HEK293 (cell line): ENCODE results near the gene ZNF488.

Experiments used
- CTCF ChIA-PET: fragments of 350-600 bp; formaldehyde crosslinking; extraction: SDS; loops from one replicate; lab custom pipeline; 2021; ENCODE audit warnings: antibody characterized with exemption; lab: Yijun Ruan, JAX
- POLR2A ChIA-PET: fragments of 300-600 bp; formaldehyde crosslinking; extraction: SDS; loops from one replicate; lab custom pipeline; 2020; ENCODE audit warnings: antibody characterized with exemption, inconsistent platforms; lab: Yijun Ruan, JAX
- H3K27ac ChIP-seq: fragments of 200-500 bp; sonication (Bioruptor generic); 2 replicates; pipeline ENCODE4 v1.5.1; 2014; ENCODE audit warnings: low read depth, low read length, control low read depth, inconsistent platforms; ENCODE audit errors: extremely low read depth
- H3K36me3 ChIP-seq, 2 experiments: fragments of 200-500 bp in 1 of 2; sonication (Bioruptor generic) in 1 of 2; 1 replicate in 1 of 2; 2 replicates in 1 of 2; pipeline ENCODE4 v1.5.1; 2014 to 2017; ENCODE audit warnings: inconsistent platforms in 2 of 2, low read length in 2 of 2; ENCODE audit not compliant: control insufficient read depth in 2 of 2, insufficient read depth in 1 of 2
- H3K4me1 ChIP-seq: fragments of 200-500 bp; sonication (Bioruptor generic); 2 replicates; pipeline ENCODE4 v1.5.1; 2014; ENCODE audit warnings: mild to moderate bottlenecking, low read length, inconsistent platforms; ENCODE audit not compliant: control insufficient read depth, insufficient read depth
- H3K4me3 ChIP-seq: 2 replicates; pipeline ENCODE4 v1.5.1; 2011; ENCODE audit warnings: low read depth, mild to moderate bottlenecking, control low read depth, low read length, moderate library complexity
- H3K9me3 ChIP-seq: fragments of 200-500 bp; sonication (Bioruptor generic); 2 replicates; pipeline ENCODE4 v1.5.1; 2014; ENCODE audit warnings: low read depth, low read length, inconsistent platforms; ENCODE audit not compliant: control insufficient read depth, insufficient read depth
- GLI2 ChIP-seq: fragments of 450-650 bp; formaldehyde crosslinking; IDR thresholded peaks from 2 replicates; pipeline ENCODE4; 2017; ENCODE audit warnings: missing biosample characterization, missing genetic modification characterization, low read depth, borderline replicate concordance
- KLF10 ChIP-seq: fragments of 450-650 bp; IDR thresholded peaks from 2 replicates; pipeline ENCODE4 v1.5.1; 2018; ENCODE audit warnings: missing biosample characterization, mild to moderate bottlenecking, missing genetic modification characterization
- MZF1 ChIP-seq: fragments of 450-650 bp; formaldehyde crosslinking; IDR thresholded peaks from 2 replicates; pipeline ENCODE4 v1.5.1; 2017; ENCODE audit warnings: missing biosample characterization, missing genetic modification characterization, borderline replicate concordance
- RBAK ChIP-seq: fragments of 450-650 bp; formaldehyde crosslinking; IDR thresholded peaks from 2 replicates; pipeline ENCODE4 v1.5.1; 2016; ENCODE audit warnings: missing biosample characterization, missing genetic modification characterization
- TSHZ1 ChIP-seq: fragments of 450-650 bp; formaldehyde crosslinking; IDR thresholded peaks from 2 replicates; pipeline ENCODE4 v1.5.1; 2016; ENCODE audit warnings: missing biosample characterization, missing genetic modification characterization, borderline replicate concordance
- ZBTB21 ChIP-seq: fragments of 450-650 bp; formaldehyde crosslinking; IDR thresholded peaks from 2 replicates; pipeline ENCODE4 v1.5.1; 2017; ENCODE audit warnings: missing biosample characterization, missing genetic modification characterization
- ZBTB48 ChIP-seq: fragments of 450-650 bp; formaldehyde crosslinking; IDR thresholded peaks from 2 replicates; pipeline ENCODE4 v1.5.1; 2016; ENCODE audit warnings: missing biosample characterization, missing genetic modification characterization
- ZFP37 ChIP-seq: fragments of 450-650 bp; formaldehyde crosslinking; IDR thresholded peaks from 2 replicates; pipeline ENCODE4 v1.5.1; 2016; ENCODE audit warnings: missing biosample characterization, missing genetic modification characterization
- ZNF112 ChIP-seq: fragments of 450-650 bp; formaldehyde crosslinking; IDR thresholded peaks from 2 replicates; pipeline ENCODE4 v1.5.0; 2017; ENCODE audit warnings: missing biosample characterization, missing genetic modification characterization
- ZNF114 ChIP-seq: fragments of 450-650 bp; formaldehyde crosslinking; IDR thresholded peaks from 2 replicates; pipeline ENCODE4 v1.5.0; 2017; ENCODE audit warnings: missing biosample characterization, missing genetic modification characterization
- ZNF155 ChIP-seq: fragments of 450-650 bp; formaldehyde crosslinking; IDR thresholded peaks from 2 replicates; pipeline ENCODE4 v1.5.1; 2016; ENCODE audit warnings: missing biosample characterization, missing genetic modification characterization
- ZNF16 ChIP-seq: fragments of 450-650 bp; formaldehyde crosslinking; IDR thresholded peaks from 2 replicates; pipeline ENCODE4 v1.5.1; 2016; ENCODE audit warnings: low read depth, missing biosample characterization, missing genetic modification characterization
- ZNF221 ChIP-seq: fragments of 450-650 bp; formaldehyde crosslinking; IDR thresholded peaks from 2 replicates; pipeline ENCODE4 v1.5.1; 2017; ENCODE audit warnings: missing biosample characterization, missing genetic modification characterization, borderline replicate concordance
- ZNF23 ChIP-seq: fragments of 450-650 bp; formaldehyde crosslinking; IDR thresholded peaks from 2 replicates; pipeline ENCODE4 v1.5.1; 2016; ENCODE audit warnings: missing biosample characterization, missing genetic modification characterization, borderline replicate concordance
- ZNF24 ChIP-seq: fragments of 450-650 bp; formaldehyde crosslinking; IDR thresholded peaks from 2 replicates; pipeline ENCODE4 v1.5.1; 2016; ENCODE audit warnings: missing biosample characterization, missing genetic modification characterization
- ZNF350 ChIP-seq: fragments of 450-650 bp; formaldehyde crosslinking; IDR thresholded peaks from 2 replicates; pipeline ENCODE4 v1.5.0; 2017; ENCODE audit warnings: missing biosample characterization, mild to moderate bottlenecking, missing genetic modification characterization
- ZNF37A ChIP-seq: fragments of 450-650 bp; IDR thresholded peaks from 2 replicates; pipeline ENCODE4 v1.5.1; 2018; ENCODE audit warnings: missing biosample characterization, missing genetic modification characterization
- ZNF404 ChIP-seq: fragments of 450-650 bp; formaldehyde crosslinking; IDR thresholded peaks from 2 replicates; pipeline ENCODE4 v1.5.1; 2017; ENCODE audit warnings: missing biosample characterization, missing genetic modification characterization
- ZNF571 ChIP-seq: fragments of 450-650 bp; formaldehyde crosslinking; IDR thresholded peaks from 2 replicates; pipeline ENCODE4 v1.5.0; 2017; ENCODE audit warnings: missing biosample characterization, missing genetic modification characterization
- ZNF585B ChIP-seq: fragments of 450-650 bp; formaldehyde crosslinking; IDR thresholded peaks from 2 replicates; pipeline ENCODE4 v1.5.1; 2016; ENCODE audit warnings: missing biosample characterization, missing genetic modification characterization
- ZNF610 ChIP-seq: fragments of 450-650 bp; formaldehyde crosslinking; IDR thresholded peaks from 2 replicates; pipeline ENCODE4 v1.5.1; 2016; ENCODE audit warnings: missing biosample characterization, missing genetic modification characterization, borderline replicate concordance
- ZNF626 ChIP-seq: fragments of 450-650 bp; sonication (Bioruptor Pico); formaldehyde crosslinking; IDR thresholded peaks from 2 replicates; pipeline ENCODE4 v1.5.1; 2018; ENCODE audit warnings: missing biosample characterization, missing genetic modification characterization, inconsistent platforms
- ZNF670 ChIP-seq: fragments of 450-650 bp; formaldehyde crosslinking; IDR thresholded peaks from 2 replicates; pipeline ENCODE4 v1.5.1; 2016; ENCODE audit warnings: missing biosample characterization, missing genetic modification characterization, low read depth
- ZSCAN16 ChIP-seq: fragments of 450-650 bp; formaldehyde crosslinking; IDR thresholded peaks from 2 replicates; pipeline ENCODE4 v1.5.1; 2016; ENCODE audit warnings: missing biosample characterization, missing genetic modification characterization
- TF ChIP-seq, protein P1 (sequence below): fragments of 450-650 bp; formaldehyde crosslinking; IDR thresholded peaks from 2 replicates; pipeline ENCODE4 v1.5.1; 2017; ENCODE audit warnings: missing biosample characterization, mild to moderate bottlenecking, missing genetic modification characterization, moderate library complexity
- TF ChIP-seq, protein P2 (sequence below): fragments of 450-650 bp; IDR thresholded peaks from 2 replicates; pipeline ENCODE4 v1.5.1; 2018; ENCODE audit warnings: missing biosample characterization, missing genetic modification characterization
- TF ChIP-seq, protein P3 (sequence below): fragments of 450-650 bp; formaldehyde crosslinking; IDR thresholded peaks from 2 replicates; pipeline ENCODE4 v1.5.1; 2016; ENCODE audit warnings: missing biosample characterization, missing genetic modification characterization
- TF ChIP-seq, protein P4 (sequence below): fragments of 450-650 bp; formaldehyde crosslinking; IDR thresholded peaks from 2 replicates; pipeline ENCODE4 v1.5.1; 2016; ENCODE audit warnings: missing biosample characterization, missing genetic modification characterization

The ZNF488 gene

DNA sequence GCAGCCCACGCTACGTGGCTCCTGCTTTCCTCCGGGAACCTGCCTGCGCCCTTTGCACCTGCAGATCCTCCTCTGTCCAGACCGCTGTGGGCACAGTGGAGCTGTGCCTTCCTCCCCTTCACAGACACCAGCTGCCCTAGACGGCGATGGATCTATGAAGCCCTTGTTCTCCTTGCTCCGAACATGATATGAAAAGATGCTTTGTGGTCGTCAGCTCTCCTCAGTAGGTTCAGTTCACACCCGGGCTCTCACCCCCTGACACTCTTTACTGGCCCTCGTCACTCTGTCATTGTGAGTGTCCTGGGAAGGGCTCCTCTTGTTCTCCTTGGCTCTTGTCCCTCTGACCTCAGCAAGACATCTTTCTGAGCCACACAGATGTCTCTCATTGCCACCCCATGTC lies 4.2 kb downstream of the ZNF488 start:
- Histone ChIP-seq H3K9me3 (no peaks in the 10 kb centered on the region), H3K4me3 (no peak overlapping the region), H3K27ac (no peak overlapping the region), H3K4me1 (peaks cover 3% of the 10 kb centered on the region; the same call in 1 of the 2 replicates), H3K36me3 (no peaks in the 10 kb centered on the region)
- TF ChIP-seq ZNF221 (no peak), ZNF24 (tag by site-specific recombination) (no peak), ZBTB48 (no peak), TSHZ1 (tag by site-specific recombination) (no peak), ZNF626 (tag by site-specific recombination) (no peak), ZNF670 (tag by site-specific recombination) (no peak), RBAK (tag by site-specific recombination) (no peak), ZNF350 (tag by site-specific recombination) (no peak), ZNF37A (no peak), ZFP37 (tag by site-specific recombination) (no peak), KLF10 (tag by site-specific recombination) (no peak), ZNF23 (tag by site-specific recombination) (no peak), ZNF155 (tag by site-specific recombination) (no peak), ZNF571 (tag by site-specific recombination) (no peak), ZNF112 (tag by site-specific recombination) (no peak)
- TF ChIP-seq, protein P1, sequence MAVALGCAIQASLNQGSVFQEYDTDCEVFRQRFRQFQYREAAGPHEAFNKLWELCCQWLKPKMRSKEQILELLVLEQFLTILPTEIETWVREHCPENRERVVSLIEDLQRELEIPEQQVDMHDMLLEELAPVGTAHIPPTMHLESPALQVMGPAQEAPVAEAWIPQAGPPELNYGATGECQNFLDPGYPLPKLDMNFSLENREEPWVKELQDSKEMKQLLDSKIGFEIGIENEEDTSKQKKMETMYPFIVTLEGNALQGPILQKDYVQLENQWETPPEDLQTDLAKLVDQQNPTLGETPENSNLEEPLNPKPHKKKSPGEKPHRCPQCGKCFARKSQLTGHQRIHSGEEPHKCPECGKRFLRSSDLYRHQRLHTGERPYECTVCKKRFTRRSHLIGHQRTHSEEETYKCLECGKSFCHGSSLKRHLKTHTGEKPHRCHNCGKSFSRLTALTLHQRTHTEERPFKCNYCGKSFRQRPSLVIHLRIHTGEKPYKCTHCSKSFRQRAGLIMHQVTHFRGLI (tag by site-specific recombination), result no peak
- TF ChIP-seq, protein P2, sequence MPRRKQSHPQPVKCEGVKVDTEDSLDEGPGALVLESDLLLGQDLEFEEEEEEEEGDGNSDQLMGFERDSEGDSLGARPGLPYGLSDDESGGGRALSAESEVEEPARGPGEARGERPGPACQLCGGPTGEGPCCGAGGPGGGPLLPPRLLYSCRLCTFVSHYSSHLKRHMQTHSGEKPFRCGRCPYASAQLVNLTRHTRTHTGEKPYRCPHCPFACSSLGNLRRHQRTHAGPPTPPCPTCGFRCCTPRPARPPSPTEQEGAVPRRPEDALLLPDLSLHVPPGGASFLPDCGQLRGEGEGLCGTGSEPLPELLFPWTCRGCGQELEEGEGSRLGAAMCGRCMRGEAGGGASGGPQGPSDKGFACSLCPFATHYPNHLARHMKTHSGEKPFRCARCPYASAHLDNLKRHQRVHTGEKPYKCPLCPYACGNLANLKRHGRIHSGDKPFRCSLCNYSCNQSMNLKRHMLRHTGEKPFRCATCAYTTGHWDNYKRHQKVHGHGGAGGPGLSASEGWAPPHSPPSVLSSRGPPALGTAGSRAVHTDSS (tag by site-specific recombination), result no peak
- ChIA-PET POLR2A (interaction anchor here (0.7 to 1.9 kb wide), 3 partner anchors 348 to 1273 kb away, joined by 3 to 6 read pairs (median 4); no protein-coding TSS in a partner anchor), CTCF (interaction anchor here (0.9 to 1.0 kb wide), 2 partner anchors 18 to 39 kb away, joined by 3 to 4 read pairs; no protein-coding TSS in a partner anchor)

- Histone ChIP-seq H3K4me1 (peaks cover 3% of the 10 kb centered on the region; the same call in 1 of the 2 replicates), H3K4me3 (no peak overlapping the region), H3K36me3 (no peaks in the 10 kb centered on the region), H3K9me3 (no peaks in the 10 kb centered on the region), H3K27ac (no peak overlapping the region)
- ChIA-PET POLR2A (interaction anchor here (1.0 kb wide), 1 partner anchor 1096 kb away, joined by 6 read pairs; no protein-coding TSS in a partner anchor), CTCF (interaction anchor here (1.0 to 1.4 kb wide), 2 partner anchors 14 to 18 kb away, joined by 3 read pairs; no protein-coding TSS in a partner anchor)
- TF ChIP-seq MZF1 (tag by site-specific recombination) (no peak), ZNF16 (tag by site-specific recombination) (no peak), ZBTB21 (tag by site-specific recombination) (no peak), ZNF404 (no peak), ZNF114 (tag by site-specific recombination) (no peak), ZSCAN16 (no peak), ZNF585B (no peak), GLI2 (tag by site-specific recombination) (no peak), ZNF610 (no peak)
- TF ChIP-seq, protein P3, sequence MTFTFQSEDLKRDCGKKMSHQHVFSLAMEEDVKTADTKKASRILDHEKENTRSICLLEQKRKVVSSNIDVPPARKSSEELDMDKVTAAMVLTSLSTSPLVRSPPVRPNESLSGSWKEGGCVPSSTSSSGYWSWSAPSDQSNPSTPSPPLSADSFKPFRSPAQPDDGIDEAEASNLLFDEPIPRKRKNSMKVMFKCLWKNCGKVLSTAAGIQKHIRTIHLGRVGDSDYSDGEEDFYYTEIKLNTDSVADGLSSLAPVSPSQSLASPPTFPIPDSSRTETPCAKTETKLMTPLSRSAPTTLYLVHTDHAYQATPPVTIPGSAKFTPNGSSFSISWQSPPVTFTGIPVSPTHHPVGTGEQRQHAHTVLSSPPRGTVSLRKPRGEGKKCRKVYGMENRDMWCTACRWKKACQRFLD (tag by site-specific recombination), result no peak
- TF ChIP-seq, protein P4, sequence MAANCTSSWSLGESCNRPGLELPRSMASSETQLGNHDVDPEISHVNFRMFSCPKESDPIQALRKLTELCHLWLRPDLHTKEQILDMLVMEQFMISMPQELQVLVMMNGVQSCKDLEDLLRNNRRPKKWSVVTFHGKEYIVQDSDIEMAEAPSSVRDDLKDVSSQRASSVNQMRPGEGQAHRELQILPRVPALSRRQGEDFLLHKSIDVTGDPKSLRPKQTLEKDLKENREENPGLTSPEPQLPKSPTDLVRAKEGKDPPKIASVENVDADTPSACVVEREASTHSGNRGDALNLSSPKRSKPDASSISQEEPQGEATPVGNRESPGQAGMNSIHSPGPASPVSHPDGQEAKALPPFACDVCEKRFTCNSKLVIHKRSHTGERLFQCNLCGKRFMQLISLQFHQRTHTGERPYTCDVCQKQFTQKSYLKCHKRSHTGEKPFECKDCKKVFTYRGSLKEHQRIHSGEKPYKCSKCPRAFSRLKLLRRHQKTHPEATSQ, result no peak
Measured at GRCh38 chr10:47379445-47379785, 4.7 kb downstream of the ZNF488 start.
